Smooth muscle cell (in vitro differentiated cells): Measurements from ENCODE around the gene PLEKHG3. TPM values are rescaled to one million over a fixed set of nuclear protein-coding genes. Genes with fewer than 3 reads are reported as not detected.

Source experiments
- DNase-seq: peaks from one replicate; lab custom pipeline; 2025; ENCODE audit not compliant: unreplicated experiment; lab: John Stamatoyannopoulos, UW
- H2AFZ ChIP-seq: fragments of 200-600 bp; sonication (generic); 2 replicates; pipeline ENCODE4 v1.6.0; 2016; ENCODE audit warnings: antibody characterized with exemption, low read depth, mild to moderate bottlenecking
- H3F3A ChIP-seq: fragments of 200-600 bp; sonication (generic); 2 replicates; pipeline ENCODE4 v1.6.0; 2017; ENCODE audit warnings: antibody characterized with exemption, low read depth
- H3K27ac ChIP-seq: fragments of 200-600 bp; sonication (generic); 2 replicates; pipeline ENCODE4 v1.5.1; 2016; ENCODE audit warnings: low read depth, mild to moderate bottlenecking
- H3K27me3 ChIP-seq: fragments of 200-600 bp; sonication (generic); 2 replicates; pipeline ENCODE4 v1.6.1; 2016; ENCODE audit warnings: low read depth, mild to moderate bottlenecking
- H3K36me3 ChIP-seq: fragments of 200-600 bp; sonication (generic); 2 replicates; pipeline ENCODE4 v1.5.1; 2016; ENCODE audit warnings: low read depth
- H3K4me1 ChIP-seq: fragments of 200-600 bp; sonication (generic); 2 replicates; pipeline ENCODE4 v1.5.1; 2016; ENCODE audit warnings: low read depth
- H3K4me2 ChIP-seq: fragments of 200-600 bp; sonication (generic); 2 replicates; pipeline ENCODE4 v1.6.0; 2016; ENCODE audit warnings: mild to moderate bottlenecking
- H3K4me3 ChIP-seq: fragments of 200-600 bp; sonication (generic); 2 replicates; pipeline ENCODE4 v1.5.1; 2016; ENCODE audit warnings: mild to moderate bottlenecking
- H3K79me2 ChIP-seq: fragments of 200-600 bp; sonication (generic); 2 replicates; pipeline ENCODE4 v1.6.0; 2016; ENCODE audit warnings: low read depth, mild to moderate bottlenecking
- H3K9ac ChIP-seq: fragments of 200-600 bp; sonication (generic); 2 replicates; pipeline ENCODE4 v1.6.0; 2016; ENCODE audit warnings: low read depth
- H3K9me3 ChIP-seq: fragments of 200-600 bp; sonication (generic); replicated peaks from 2 replicates; pipeline ENCODE4 v1.5.1; 2016; ENCODE audit warnings: low read depth
- H4K20me1 ChIP-seq: fragments of 200-600 bp; sonication (generic); 2 replicates; pipeline ENCODE4 v1.6.0; 2016; ENCODE audit warnings: low read depth
- CTCF ChIP-seq: fragments of 200-600 bp; sonication (generic); IDR thresholded peaks from 2 replicates; pipeline ENCODE4 v1.5.1; 2017; ENCODE audit warnings: borderline replicate concordance, mild to moderate bottlenecking, antibody characterized with exemption; ENCODE audit not compliant: insufficient read depth, poor library complexity, severe bottlenecking
- WGBS: methylation state at CpG from one replicate; pipeline ENCODE4 v1.1.7; 2016; ENCODE audit warnings: low lambda C conversion rate; 5-methylcytosine and 5-hydroxymethylcytosine counted together
- polyA plus RNA-seq: library from polyadenylated mRNA; unstranded; fragments of >200 nt; fragmentation: Nextera tagmentation; extraction: Ambion mirVana; gene quantifications from 2 replicates; pipeline ENCODE4 v1.2.1, GENCODE V29; 2016
- total RNA-seq: library from RNA; depleted of rRNA; stranded (reverse); fragments of >200 nt; gene quantifications from 2 replicates; pipeline ENCODE4 v1.2.3, GENCODE V29; 2014

PLEKHG3 gene
- total and polyA plus RNA-seq, 2 experiments from 2014 or later, result 17.6 to 18.3 TPM

- Histone ChIP-seq H3K27ac (no peak overlapping the region), H3F3A (peaks cover 28% of the 10 kb centered on the region), H3K9ac (no peak overlapping the region), H4K20me1 (no peaks in the 10 kb centered on the region), H3K36me3 (no peaks in the 10 kb centered on the region), H3K79me2 (no peaks in the 10 kb centered on the region), H3K9me3 (no peaks in the 10 kb centered on the region), H3K4me3 (no peak overlapping the region), H3K27me3 (no peaks in the 10 kb centered on the region), H3K4me2 (no peak overlapping the region), H3K4me1 (peaks cover 30% of the 10 kb centered on the region), H2AFZ (no peak overlapping the region)
- no peak for DNase-seq
- 100% methylated on average over 2 of the region's 4 CpGs for WGBS
- no peak for TF ChIP-seq CTCF
Observed at GRCh38 chr14:64765740-64766302, 61.6 kb downstream of the PLEKHG3 start.

- WGBS, result 67% methylated on average over 22 of the region's 25 CpGs
- H3K9me3 ChIP-seq, result no peaks in the 10 kb centered on the region
- no peaks in the 10 kb centered on the region for H3K27me3 ChIP-seq
- H3K4me2 ChIP-seq, result no peak overlapping the region
- TF ChIP-seq CTCF, result no peak
- H3K36me3 ChIP-seq, result no peaks in the 10 kb centered on the region
- no peak overlapping the region for H3K9ac ChIP-seq
- H3K4me3 ChIP-seq, result no peak overlapping the region
- H3F3A ChIP-seq, result peaks cover 20% of the 10 kb centered on the region
- no peak for DNase-seq
- H3K4me1 ChIP-seq, result peaks cover 30% of the 10 kb centered on the region
- H4K20me1 ChIP-seq, result no peaks in the 10 kb centered on the region
- H3K27ac ChIP-seq, result no peak overlapping the region
- H3K79me2 ChIP-seq, result no peaks in the 10 kb centered on the region
- H2AFZ ChIP-seq, result no peak overlapping the region
Observed at GRCh38 chr14:64766430-64767151, 62.4 kb downstream of the PLEKHG3 start.

GRCh38 chr14:64767215-64767964, 63.2 kb downstream of the PLEKHG3 start:
- no peaks in the 10 kb centered on the region for H3K27me3 ChIP-seq
- H3K4me3 ChIP-seq, result no peak overlapping the region
- H4K20me1 ChIP-seq, result no peaks in the 10 kb centered on the region
- H3K36me3 ChIP-seq, result no peaks in the 10 kb centered on the region
- H3K4me1 ChIP-seq, result peaks cover 23% of the 10 kb centered on the region
- no peaks in the 10 kb centered on the region for H3K79me2 ChIP-seq
- H3K9me3 ChIP-seq, result no peaks in the 10 kb centered on the region
- DNase-seq, result no peak
- H3K9ac ChIP-seq, result no peak overlapping the region
- H3F3A ChIP-seq, result peaks cover 16% of the 10 kb centered on the region
- H3K4me2 ChIP-seq, result no peak overlapping the region
- no peak overlapping the region for H2AFZ ChIP-seq
- no peak for TF ChIP-seq CTCF
- no peak overlapping the region for H3K27ac ChIP-seq
- WGBS, result 93% methylated on average over 15 of the region's 15 CpGs
